Subcutaneous abdominal adipose tissue (tissue), 5 donors: ENCODE results near the gene DGKB.

Experiments
- H3K27ac ChIP-seq: one replicate; pipeline ENCODE4 v1.7.0; 2013; ENCODE audit warnings: low read depth, mild to moderate bottlenecking, inconsistent platforms, low read length, moderate library complexity
- H3K27me3 ChIP-seq, 5 donors: one replicate each; pipeline ENCODE4 v1.7.0; 2013; ENCODE audit warnings: low read length in 5 of 5, inconsistent platforms in 1 of 5; ENCODE audit not compliant: control insufficient read depth in 5 of 5, insufficient read depth in 4 of 5
- H3K36me3 ChIP-seq, 5 donors: one replicate each; pipeline ENCODE4 v1.7.0; 2013; ENCODE audit warnings: low read length in 5 of 5; ENCODE audit not compliant: control insufficient read depth in 5 of 5, insufficient read depth in 5 of 5
- H3K4me1 ChIP-seq, 5 donors: one replicate each; pipeline ENCODE4 v1.7.0; 2013; ENCODE audit warnings: low read length in 5 of 5, mild to moderate bottlenecking in 3 of 5, moderate library complexity in 1 of 5; ENCODE audit not compliant: control insufficient read depth in 5 of 5, insufficient read depth in 5 of 5
- H3K4me3 ChIP-seq, 5 donors: one replicate each; pipeline ENCODE4 v1.7.0; 2013; ENCODE audit warnings: low read length in 5 of 5, low read depth in 1 of 5
- H3K9ac ChIP-seq, 5 donors: one replicate each; pipeline ENCODE4 v1.7.0; 2013; ENCODE audit warnings: low read length in 5 of 5, mild to moderate bottlenecking in 4 of 5, moderate library complexity in 3 of 5
- H3K9me3 ChIP-seq, 5 donors: one replicate each; pipeline ENCODE4 v1.7.0; 2013; ENCODE audit warnings: low read length in 5 of 5; ENCODE audit not compliant: control insufficient read depth in 5 of 5
- donor health status: healthy.
- donor health status: healthy.
- donor health status: healthy.
- donor health status: healthy.
- donor health status: healthy.

DGKB gene

DNA sequence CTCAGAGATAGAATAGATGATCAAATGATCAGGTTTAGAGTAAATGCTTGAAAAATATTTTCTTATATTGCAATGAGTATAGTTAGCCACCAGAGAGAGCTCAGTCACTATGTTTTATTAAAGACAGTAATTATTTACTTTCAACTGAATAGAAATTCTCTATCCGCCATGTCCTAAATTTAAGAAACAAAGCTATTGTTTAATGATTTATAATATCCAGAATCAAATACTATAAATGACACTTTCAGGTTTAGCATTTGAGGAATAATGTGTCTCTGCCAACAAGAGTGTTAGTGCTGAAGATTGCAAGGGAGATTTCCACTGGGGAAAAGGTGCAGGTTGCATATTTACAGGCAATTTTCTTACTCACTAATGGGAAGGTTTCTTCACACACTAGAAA lies 184.7 kb downstream of the DGKB start:
- H3K36me3 ChIP-seq: no peaks in the 10 kb centered on the region
- peaks cover 0 to 3% (median 0%) of the 10 kb centered on the region in 5 donors for H3K4me1 ChIP-seq
- no peak overlapping the region for H3K27ac ChIP-seq
- no peaks in the 10 kb centered on the region for H3K9me3 ChIP-seq
- no peak overlapping the region for H3K4me3 ChIP-seq
- no peaks in the 10 kb centered on the region for H3K27me3 ChIP-seq
- H3K9ac ChIP-seq: no peak overlapping the region

DNA sequence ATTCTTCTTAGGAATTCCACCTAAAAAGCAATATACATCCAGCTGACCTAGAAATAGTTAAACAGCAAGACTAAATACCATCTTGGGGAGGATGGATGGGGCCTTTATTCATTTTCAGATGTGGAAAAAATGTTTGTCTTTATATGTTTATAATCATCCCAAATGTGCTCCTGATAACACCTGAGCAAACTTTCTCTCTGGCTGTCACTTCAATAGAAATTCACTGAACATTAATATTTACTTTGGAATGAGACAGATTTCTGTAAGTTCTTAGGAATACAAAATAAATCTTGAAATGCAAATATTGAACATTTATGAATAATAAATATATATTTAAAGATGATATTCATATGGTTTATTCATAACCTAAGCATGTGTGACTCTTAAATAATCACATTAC lies 185.4 kb downstream of the DGKB start:
- Histone ChIP-seq H3K9ac (no peak overlapping the region), H3K9me3 (no peaks in the 10 kb centered on the region), H3K4me3 (no peak overlapping the region), H3K27me3 (no peaks in the 10 kb centered on the region), H3K27ac (no peak overlapping the region), H3K4me1 (peaks cover 0 to 3% (median 0%) of the 10 kb centered on the region in 5 donors), H3K36me3 (no peaks in the 10 kb centered on the region)

DNA sequence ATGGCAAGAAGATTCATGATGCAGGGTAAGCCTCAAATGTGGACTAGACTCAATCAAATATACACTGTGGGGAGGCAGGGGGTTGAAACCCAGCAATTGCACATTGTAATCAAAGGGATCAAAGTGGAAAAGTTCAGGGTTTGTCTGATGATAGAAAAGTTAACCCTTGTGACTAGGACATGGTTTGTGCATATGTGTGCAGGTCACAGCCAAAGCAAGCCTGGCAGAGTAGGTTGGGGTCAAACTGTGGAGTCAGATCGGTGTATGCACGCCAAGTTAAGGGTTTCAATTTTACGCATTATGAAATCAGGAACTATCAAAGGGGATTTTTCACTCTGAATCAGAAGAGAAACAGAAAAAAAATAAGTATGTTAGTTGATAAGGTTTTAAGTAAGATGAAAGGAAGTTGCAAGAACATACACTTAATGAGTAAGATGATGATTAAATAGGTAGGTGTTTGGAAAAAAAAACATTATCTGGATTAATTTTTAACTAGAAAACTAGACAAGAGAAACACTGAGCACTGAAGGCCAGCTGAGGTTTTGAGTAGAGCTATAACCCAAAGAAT lies 188.3 kb downstream of the DGKB start:
- Histone ChIP-seq H3K9me3 (no peaks in the 10 kb centered on the region), H3K36me3 (no peaks in the 10 kb centered on the region), H3K9ac (no peak overlapping the region), H3K27ac (no peak overlapping the region), H3K27me3 (no peaks in the 10 kb centered on the region), H3K4me1 (peaks cover 0 to 3% (median 0%) of the 10 kb centered on the region in 5 donors), H3K4me3 (no peak overlapping the region)

DNA sequence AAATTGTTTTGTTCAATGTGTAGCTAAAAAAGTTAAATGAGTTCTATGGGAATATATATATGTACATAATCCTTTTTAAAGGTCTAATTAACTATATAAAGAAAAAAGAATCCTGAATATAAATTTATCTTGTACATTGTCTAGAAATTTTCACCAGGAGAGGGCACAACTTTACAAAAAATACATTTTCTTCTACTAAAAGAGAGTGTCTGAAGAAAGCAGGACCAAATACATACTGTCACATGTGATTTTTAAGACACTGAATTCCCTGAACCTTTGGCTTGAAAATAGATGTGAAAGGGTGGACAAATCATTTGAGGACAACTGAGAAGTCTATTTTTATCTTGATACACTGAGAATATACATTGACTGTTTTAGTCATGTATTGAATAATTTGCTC lies 204.3 kb downstream of the DGKB start:
- Histone ChIP-seq H3K4me3 (no peak overlapping the region), H3K9ac (no peak overlapping the region), H3K27me3 (no peaks in the 10 kb centered on the region), H3K9me3 (no peaks in the 10 kb centered on the region), H3K36me3 (no peaks in the 10 kb centered on the region), H3K4me1 (no peaks in the 10 kb centered on the region), H3K27ac (no peak overlapping the region)

DNA sequence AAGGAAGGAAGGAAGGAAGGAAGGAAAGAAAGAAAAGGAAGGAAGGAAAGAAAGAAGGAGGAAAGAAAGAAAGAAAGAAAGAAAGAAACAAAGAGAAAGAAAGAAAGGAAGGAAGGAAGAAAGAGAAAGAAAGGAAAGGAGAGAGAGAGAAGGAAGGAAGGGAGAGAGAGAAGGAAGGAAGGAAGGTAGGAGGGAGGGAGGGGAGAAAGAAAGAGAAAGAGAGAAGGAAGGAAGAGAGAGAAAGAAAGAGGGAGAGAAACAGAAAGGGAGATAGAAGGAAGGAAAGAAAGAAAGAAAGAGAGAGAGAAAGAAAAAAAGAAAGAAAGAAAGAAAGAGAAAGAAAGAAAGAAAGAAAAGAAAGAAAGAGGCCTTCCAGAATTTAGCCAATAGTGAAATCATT lies 204.9 kb downstream of the DGKB start:
- Histone ChIP-seq H3K4me3 (no peak overlapping the region), H3K9me3 (no peaks in the 10 kb centered on the region), H3K27ac (no peak overlapping the region), H3K36me3 (no peaks in the 10 kb centered on the region), H3K27me3 (no peaks in the 10 kb centered on the region), H3K4me1 (no peaks in the 10 kb centered on the region), H3K9ac (no peak overlapping the region)

DNA sequence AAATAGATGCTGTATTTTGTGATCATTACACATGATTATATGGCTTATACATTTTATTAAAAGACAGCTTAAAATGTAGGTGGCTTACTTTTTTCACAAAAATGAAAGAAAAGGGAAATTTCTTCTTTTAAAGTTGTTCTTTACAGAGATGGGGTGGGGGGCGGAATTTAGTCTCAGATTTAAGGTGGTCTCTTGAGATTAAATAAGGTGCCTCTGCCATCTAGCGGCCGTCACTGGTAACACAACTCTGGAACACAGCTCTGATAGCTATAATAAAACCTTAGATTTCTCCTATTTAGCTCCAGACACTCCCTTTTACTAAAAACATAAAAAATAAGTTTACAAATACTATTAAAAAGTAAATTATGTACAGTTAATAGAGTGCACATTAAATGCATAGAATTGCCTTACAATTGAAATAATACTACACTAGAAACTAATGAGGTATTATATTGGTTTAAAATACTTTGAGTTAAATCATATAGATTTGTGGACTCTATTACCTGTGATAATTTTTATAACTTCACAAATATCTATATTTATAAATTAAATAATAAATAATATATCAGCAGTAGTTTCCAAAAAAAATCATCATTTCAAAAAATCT lies 210.9 kb downstream of the DGKB start:
- no peaks in the 10 kb centered on the region for H3K36me3 ChIP-seq
- no peaks in the 10 kb centered on the region for H3K27me3 ChIP-seq
- no peaks in the 10 kb centered on the region for H3K9me3 ChIP-seq
- H3K4me1 ChIP-seq: no peaks in the 10 kb centered on the region
- H3K4me3 ChIP-seq: no peak overlapping the region
- no peak overlapping the region for H3K9ac ChIP-seq
- H3K27ac ChIP-seq: no peak overlapping the region

DNA sequence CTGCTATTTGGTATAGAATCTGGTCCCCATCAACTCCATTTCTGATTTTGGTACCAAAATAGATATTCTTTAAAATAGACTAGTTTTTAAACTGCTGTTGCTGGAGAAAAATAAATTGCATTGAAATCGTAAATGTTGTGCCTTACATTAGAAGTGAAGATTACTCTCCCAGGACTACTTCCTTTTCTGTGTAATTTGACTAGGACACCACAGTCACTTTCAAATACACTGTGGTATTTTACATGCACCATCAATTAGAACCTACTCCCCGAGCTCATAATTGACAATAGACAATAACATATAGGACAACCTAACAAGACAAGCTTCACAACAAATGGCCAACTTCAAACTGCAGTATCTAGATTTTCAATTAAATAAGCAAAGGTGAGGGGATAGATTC lies 211.5 kb downstream of the DGKB start:
- Histone ChIP-seq H3K4me3 (no peak overlapping the region), H3K36me3 (no peaks in the 10 kb centered on the region), H3K4me1 (no peaks in the 10 kb centered on the region), H3K27ac (no peak overlapping the region), H3K9me3 (no peaks in the 10 kb centered on the region), H3K9ac (no peak overlapping the region), H3K27me3 (no peaks in the 10 kb centered on the region)

DNA sequence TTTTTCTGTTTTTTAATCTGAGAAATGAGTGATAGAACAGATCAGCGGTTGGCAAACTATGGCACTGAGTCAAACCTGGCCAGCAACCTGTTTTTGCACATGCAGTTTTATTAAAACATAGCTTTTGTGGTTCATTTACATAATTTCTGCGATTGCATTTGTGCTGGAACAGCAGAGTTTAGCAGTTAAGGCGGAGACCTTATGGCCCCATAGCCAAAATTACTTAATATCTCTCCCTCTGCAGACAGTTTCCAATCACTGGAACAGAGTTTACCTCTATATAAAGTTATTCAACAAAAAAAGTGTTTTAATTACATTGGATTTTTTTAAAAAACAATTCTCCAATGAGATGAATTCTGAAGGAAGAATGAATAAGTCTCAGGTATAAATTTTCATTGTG lies 212.1 kb downstream of the DGKB start:
- Histone ChIP-seq H3K4me1 (no peaks in the 10 kb centered on the region), H3K27ac (no peak overlapping the region), H3K27me3 (no peaks in the 10 kb centered on the region), H3K9me3 (no peaks in the 10 kb centered on the region), H3K36me3 (no peaks in the 10 kb centered on the region), H3K9ac (no peak overlapping the region), H3K4me3 (no peak overlapping the region)

DNA sequence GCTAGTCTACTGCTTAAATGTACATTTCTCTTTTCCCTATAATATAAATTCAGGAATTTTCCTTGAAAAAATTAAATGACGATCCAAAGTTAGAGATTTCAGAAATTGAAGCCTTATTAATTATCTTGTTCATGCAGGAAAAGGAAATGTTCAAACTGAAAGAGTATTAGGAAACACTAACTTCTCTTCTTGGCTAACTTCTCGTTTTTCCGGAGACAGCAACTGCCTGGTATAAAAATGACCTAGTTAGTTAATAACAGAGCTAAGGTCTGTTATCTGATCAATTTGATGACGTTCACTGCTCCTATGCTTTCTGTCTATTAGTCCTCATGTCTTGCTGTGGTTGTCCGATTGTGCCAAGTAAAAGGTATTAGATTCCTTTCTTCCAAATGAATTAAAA lies 212.5 kb downstream of the DGKB start:
- no peaks in the 10 kb centered on the region for H3K36me3 ChIP-seq
- H3K27ac ChIP-seq: no peak overlapping the region
- H3K4me3 ChIP-seq: no peak overlapping the region
- no peaks in the 10 kb centered on the region for H3K4me1 ChIP-seq
- no peak overlapping the region for H3K9ac ChIP-seq
- H3K27me3 ChIP-seq: no peaks in the 10 kb centered on the region
- H3K9me3 ChIP-seq: no peaks in the 10 kb centered on the region

DNA sequence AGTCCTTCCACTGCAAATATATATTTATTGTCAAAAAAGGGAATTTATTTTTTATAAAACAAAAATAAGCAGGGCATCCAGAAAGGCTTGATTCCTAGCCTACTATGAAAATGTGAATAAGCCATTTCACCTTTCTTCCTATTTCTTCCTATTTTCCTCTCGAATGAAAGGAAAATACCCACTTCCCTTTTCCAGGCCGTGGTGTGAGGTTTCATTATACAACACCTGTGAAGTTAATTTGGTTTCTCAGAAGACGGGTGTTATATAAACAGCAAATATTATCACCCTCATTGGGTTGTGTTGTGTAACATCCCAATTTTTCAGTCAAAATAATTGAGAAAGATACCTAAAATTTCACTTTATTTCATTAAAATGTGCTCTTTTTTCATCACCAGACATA lies 214.3 kb downstream of the DGKB start:
- Histone ChIP-seq H3K27me3 (no peaks in the 10 kb centered on the region), H3K27ac (no peak overlapping the region), H3K4me3 (no peak overlapping the region), H3K9ac (no peak overlapping the region), H3K36me3 (no peaks in the 10 kb centered on the region), H3K4me1 (no peaks in the 10 kb centered on the region), H3K9me3 (no peaks in the 10 kb centered on the region)
